ENCODE results near the gene APIP.
"Not testable (repeated sequence)": the region's sequence is repeated elsewhere in the genome, so short reads cannot be mapped to it uniquely, and the experiment has no call there.

Gene APIP

DNA sequence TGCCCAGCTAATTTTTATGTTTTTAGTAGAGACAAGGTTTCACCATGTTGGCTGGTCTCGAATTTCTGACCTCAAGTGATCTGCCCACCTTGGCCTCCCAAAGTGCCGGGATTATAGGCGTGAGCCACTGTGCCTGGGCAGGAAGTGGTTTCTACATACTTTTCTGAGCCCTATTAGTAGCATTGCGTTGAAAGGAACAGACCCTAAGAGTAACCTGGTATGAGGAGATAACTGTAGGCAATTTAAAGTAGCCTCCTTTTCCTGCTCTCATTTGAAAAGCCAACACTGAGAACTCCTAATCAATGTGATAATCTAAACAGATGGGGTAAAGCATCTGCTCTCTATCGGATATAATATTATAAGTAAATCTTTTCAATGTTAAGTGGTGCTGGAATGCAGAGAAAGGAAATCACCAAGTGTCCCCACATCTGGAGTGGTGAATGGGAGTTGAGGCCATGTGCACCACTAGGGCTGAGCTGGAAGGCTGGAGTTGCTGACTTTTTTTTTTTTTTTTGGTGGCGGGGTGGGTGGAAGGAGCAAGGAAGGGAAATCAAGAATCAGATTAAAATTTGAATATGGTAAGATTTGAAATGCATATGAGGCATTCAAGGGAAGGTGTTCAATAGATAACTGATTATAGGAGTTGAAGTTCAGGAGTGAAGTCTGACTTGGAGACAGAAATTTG, 20.9 kb upstream of the APIP start:
- peaks cover 25% of the 10 kb centered on the region for H3K4me1 Mint-ChIP-seq (ENCODE audit: low read depth)
- peaks cover 12% of the 10 kb centered on the region for H3K36me3 Mint-ChIP-seq
- no peaks in the 10 kb centered on the region for H3K27me3 Mint-ChIP-seq
- no peak overlapping the region for H3K4me3 Mint-ChIP-seq
- no peak overlapping the region for H3K27ac Mint-ChIP-seq
- H3K9me3 Mint-ChIP-seq (ENCODE audit: low read depth), result no peaks in the 10 kb centered on the region

DNA sequence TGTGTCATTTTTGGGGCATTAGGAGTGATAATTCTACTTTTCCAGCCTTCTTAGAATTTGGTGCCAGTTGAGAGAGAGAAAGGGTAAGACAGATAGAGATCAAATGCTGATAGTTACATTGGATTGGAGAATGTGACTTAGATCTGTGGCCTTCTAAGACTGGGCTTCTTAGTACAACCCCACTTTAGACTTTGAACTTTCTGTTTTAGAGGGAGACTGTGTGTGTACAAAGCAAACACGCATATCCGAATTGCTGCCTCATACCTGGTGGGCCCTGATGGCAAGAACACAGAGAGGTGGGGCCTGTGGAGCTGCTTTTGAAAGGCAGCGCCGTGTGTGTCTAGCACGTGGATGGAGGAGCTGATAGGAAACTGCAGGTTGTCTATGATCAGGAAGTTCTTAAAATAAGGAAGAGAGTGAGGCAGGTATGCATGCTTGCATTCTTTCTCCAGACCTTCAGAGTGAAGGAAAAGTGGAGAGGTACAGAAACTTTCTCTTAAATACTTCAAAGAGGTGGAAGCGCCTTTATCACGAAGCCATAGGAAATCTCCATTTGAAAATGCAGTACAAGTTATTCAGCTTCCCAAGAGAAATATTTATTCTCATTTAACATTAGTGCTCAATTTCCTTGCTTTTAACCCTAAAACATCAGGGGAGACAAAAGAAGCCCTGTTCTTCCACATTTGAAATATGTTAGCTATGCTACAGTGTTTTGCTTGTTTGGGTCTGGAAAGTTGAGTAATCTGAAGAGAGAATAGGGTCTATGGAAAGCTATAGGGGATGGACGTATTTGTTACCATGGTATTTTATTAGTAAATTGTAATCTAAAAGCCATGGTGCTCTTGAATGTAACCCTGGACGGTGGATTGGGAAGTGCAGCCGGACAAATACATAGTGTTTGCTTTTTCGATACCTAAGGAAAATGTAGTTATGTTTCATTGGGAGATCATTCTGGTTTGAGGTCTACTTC, 13.9 kb upstream of the APIP start:
- no peak overlapping the region for H3K4me3 Mint-ChIP-seq
- no peaks in the 10 kb centered on the region for H3K27me3 Mint-ChIP-seq
- H3K4me1 Mint-ChIP-seq (ENCODE audit: low read depth), result peaks cover 33% of the 10 kb centered on the region
- H3K36me3 Mint-ChIP-seq, result peaks cover 3% of the 10 kb centered on the region
- H3K27ac Mint-ChIP-seq, result peak overlapping the region; percentile 55
- no peaks in the 10 kb centered on the region for H3K9me3 Mint-ChIP-seq (ENCODE audit: low read depth)

DNA sequence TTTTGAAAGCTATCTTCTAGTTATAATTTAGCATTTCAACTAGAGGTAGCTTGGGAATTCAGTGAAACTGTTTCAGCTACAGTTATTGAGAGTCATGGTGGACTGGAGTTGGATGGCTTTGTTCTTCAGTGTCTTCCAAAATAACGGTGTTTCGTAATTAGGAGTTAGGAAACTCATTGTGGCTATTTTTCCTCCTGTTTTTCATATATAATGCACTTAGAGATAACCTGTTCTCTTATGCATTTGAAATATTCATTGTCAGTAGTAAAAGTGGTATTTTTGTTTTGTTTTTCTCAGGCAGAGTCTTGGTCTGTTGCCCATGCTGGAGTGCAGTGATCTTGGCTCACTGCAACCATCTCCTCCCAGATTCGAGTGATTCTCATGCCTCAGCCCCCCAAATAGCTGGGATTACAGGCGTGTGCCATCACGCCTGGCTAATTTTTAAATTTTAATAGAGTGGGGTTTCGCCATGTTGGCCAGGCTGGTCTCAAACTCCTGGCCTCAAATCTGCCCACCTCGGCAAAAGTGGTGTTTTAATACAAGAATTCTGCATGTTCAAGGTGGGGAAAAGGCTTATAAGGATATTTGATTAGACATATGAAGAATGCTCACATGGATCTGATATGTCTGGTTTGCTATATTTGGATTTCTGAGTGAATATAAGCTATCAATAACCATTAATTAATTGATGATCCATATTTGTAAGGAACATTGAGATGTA, 12.9 kb upstream of the APIP start:
- peaks cover under 1% of the 10 kb centered on the region for H3K36me3 Mint-ChIP-seq
- no peak overlapping the region for H3K4me3 Mint-ChIP-seq
- H3K27me3 Mint-ChIP-seq, result no peaks in the 10 kb centered on the region
- peaks cover 32% of the 10 kb centered on the region for H3K4me1 Mint-ChIP-seq (ENCODE audit: low read depth)
- no peaks in the 10 kb centered on the region for H3K9me3 Mint-ChIP-seq (ENCODE audit: low read depth)
- H3K27ac Mint-ChIP-seq, result no peak overlapping the region

DNA sequence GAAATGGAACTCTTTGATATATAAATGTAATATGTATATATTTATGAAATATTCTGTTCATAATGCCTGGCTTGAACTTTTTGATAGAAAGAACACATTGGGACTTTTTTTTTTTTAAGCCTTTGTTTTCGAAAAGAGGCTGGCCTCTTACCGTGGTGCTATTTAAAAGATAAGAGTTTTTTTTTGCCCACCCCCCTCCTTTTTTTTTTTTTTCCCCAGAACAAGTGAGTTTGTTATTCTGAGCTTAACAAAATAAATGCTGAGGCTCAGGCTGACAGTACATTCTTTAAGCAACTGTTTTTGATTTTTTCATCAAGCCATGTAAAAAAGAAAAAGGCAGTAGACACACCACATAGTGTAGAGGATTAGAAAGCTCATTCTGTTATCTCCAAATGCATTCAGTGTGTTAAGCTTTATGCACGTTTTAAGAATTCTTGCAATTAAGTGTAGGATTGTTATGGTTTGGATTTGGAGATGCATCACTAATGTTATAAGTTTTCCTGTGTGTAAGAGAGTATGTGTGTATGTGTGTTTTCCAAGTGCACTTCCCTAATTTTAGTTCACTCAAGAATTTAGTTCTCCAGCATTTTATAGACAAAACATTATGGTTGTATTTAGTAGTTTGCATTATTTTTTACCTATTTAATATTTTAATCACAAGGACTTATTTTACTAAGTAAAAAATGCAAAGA, 12.2 kb upstream of the APIP start:
- no peaks in the 10 kb centered on the region for H3K9me3 Mint-ChIP-seq (ENCODE audit: low read depth)
- H3K4me3 Mint-ChIP-seq, result no peak overlapping the region
- no peaks in the 10 kb centered on the region for H3K27me3 Mint-ChIP-seq
- no peaks in the 10 kb centered on the region for H3K36me3 Mint-ChIP-seq
- no peak overlapping the region for H3K27ac Mint-ChIP-seq
- H3K4me1 Mint-ChIP-seq (ENCODE audit: low read depth), result peaks cover 30% of the 10 kb centered on the region

DNA sequence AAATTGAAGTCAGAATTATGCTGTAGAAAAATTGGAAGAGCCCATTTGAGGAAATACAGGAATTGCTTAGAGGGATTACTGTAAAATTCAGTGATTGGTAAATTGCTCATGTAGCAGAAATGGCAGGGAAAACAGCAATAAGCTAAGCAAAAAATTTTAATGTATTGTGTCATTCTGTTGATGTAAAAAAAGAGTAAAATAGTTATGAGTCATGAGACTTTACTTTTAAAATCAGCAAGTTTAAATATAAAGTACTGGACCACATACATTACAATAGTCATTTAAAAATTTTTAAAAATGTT, 10.6 kb upstream of the APIP start:
- Mint-ChIP-seq H3K4me3 (no peak overlapping the region), H3K27ac (no peak overlapping the region), H3K36me3 (no peaks in the 10 kb centered on the region), H3K27me3 (no peaks in the 10 kb centered on the region), H3K9me3 (ENCODE audit: low read depth) (no peaks in the 10 kb centered on the region), H3K4me1 (ENCODE audit: low read depth) (peaks cover 32% of the 10 kb centered on the region)

DNA sequence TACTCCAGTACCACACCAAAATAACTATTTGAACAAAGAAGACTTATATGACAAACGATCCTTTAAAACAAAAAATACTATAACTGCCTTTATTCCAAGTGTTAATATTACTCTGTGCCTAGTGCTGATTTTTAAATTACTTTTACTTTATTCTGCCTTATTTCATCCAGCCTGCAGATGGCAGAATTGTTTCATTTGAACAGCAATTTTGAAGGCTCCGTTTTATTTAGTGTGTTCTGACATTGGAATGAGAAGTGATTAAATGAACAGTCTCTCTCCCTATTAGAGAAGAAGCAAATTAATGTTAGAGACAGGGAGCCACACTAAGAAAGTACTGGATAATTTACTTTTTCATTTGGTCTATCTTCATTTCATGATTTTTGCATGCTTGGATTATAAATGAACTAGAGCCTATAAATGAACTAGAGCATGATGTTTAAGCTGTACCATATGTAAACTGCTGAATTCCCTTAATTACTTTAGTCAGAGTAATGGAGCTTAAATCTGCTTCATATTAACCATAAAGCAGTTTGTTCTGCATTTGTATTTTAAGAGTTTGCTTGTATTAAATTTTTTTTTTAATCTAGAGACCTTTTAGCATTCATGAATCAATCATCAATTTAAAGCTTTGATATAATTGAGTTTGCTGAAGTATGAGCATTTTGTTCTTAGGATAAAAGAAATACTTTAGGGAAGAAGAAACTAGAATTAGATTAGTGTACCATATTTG, 10.1 kb upstream of the APIP start:
- Mint-ChIP-seq H3K27me3 (no peaks in the 10 kb centered on the region), H3K4me3 (no peak overlapping the region), H3K36me3 (no peaks in the 10 kb centered on the region), H3K9me3 (ENCODE audit: low read depth) (no peaks in the 10 kb centered on the region), H3K4me1 (ENCODE audit: low read depth) (peaks cover 33% of the 10 kb centered on the region), H3K27ac (no peak overlapping the region)

DNA sequence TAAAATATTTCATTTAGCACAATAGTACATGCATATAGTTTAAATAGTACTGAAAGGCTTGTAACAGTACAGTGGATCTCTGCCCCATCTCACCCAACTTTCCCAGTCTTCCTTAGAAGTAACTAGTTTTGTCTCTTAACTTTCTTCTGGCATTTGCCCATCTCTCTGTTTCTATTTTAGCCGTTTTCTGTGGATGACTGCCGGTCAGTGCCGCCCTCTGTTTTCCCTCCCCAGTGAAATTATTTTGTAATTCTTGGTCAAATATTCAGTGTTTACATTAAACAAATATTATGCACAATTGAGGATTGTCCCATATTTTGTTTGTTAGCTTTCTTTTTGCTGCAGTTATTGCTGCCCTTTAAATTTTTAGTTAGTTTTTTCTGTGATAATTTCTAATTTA, 8.5 kb upstream of the APIP start:
- H3K4me1 Mint-ChIP-seq (ENCODE audit: low read depth), result peaks cover 29% of the 10 kb centered on the region
- no peaks in the 10 kb centered on the region for H3K9me3 Mint-ChIP-seq (ENCODE audit: low read depth)
- H3K27me3 Mint-ChIP-seq, result no peaks in the 10 kb centered on the region
- no peaks in the 10 kb centered on the region for H3K36me3 Mint-ChIP-seq
- H3K27ac Mint-ChIP-seq, result peak overlapping the region; percentile 13
- H3K4me3 Mint-ChIP-seq, result no peak overlapping the region

DNA sequence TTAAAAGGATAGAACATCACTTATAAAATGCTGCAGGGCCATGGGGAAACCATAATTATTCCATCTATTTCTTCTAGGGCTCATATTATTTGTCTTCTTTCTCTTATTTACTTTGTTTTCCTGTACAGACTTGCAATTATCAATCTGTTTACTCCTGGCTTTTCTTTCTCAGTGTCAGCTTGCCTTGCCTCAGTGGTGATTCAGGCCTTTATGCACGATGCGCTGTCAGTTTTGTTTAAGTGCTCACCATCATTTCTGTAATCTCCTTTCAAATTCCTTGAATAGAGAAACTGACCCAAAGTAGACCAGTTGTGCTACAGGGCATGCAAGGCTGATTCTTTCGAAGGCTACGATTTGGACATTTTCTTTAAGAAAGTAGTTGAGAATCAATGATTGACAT, 5.0 kb upstream of the APIP start:
- Mint-ChIP-seq H3K27ac (peak overlapping the region; percentile 67), H3K27me3 (no peaks in the 10 kb centered on the region), H3K9me3 (ENCODE audit: low read depth) (no peaks in the 10 kb centered on the region), H3K4me1 (ENCODE audit: low read depth) (peaks cover 25% of the 10 kb centered on the region), H3K4me3 (no peak overlapping the region), H3K36me3 (no peaks in the 10 kb centered on the region)

DNA sequence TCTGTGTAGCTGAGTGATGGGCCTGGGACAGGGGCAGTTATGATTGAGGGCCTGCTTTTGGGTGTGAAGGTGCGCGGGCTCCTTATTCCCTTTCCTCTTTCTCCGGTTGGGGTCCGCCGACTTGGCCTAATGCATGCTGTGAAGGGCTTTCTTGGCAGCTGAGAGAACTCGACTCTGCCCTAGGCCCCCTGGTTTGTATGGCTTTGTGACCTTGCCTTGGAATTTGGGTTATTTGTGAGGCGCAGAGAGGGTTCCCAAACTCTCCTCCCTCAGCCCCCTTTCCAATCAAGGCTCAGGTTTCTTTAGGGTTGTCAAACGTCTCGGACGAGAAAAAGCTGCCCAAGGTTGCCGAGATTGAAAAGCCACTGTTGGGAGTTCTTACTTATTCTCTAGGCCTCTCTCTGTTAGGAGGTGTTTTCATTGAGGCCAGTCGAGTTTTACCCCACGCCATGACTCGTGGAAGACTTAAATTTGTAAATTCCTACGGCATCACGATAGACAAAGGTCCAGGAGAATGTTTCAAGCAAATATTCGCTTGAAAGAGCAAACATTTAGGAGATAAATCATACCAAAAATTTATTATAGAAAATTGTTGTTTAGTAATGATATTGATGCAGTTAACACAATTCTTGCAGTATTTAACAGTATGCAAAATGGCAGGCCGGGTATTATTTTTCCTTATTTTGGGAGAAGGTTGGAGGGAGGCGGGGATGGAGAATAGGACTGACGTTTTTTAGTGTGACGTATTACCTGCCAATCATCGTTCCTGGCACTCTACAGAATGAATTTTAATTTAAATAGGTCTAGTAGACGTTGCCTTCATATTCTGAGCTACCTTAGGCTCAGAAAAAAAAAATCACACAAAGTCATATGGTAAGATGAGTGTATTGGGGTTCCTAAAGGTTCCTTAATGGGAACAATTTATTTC, 928 bp upstream of the APIP start:
- H3K27ac Mint-ChIP-seq, result peak overlapping the region; percentile 95
- peak overlapping the region; percentile 97 for H3K4me3 Mint-ChIP-seq
- peaks cover 5% of the 10 kb centered on the region for H3K36me3 Mint-ChIP-seq
- H3K27me3 Mint-ChIP-seq, result no peaks in the 10 kb centered on the region
- H3K9me3 Mint-ChIP-seq (ENCODE audit: low read depth), result no peaks in the 10 kb centered on the region
- H3K4me1 Mint-ChIP-seq (ENCODE audit: low read depth), result peaks cover 49% of the 10 kb centered on the region

DNA sequence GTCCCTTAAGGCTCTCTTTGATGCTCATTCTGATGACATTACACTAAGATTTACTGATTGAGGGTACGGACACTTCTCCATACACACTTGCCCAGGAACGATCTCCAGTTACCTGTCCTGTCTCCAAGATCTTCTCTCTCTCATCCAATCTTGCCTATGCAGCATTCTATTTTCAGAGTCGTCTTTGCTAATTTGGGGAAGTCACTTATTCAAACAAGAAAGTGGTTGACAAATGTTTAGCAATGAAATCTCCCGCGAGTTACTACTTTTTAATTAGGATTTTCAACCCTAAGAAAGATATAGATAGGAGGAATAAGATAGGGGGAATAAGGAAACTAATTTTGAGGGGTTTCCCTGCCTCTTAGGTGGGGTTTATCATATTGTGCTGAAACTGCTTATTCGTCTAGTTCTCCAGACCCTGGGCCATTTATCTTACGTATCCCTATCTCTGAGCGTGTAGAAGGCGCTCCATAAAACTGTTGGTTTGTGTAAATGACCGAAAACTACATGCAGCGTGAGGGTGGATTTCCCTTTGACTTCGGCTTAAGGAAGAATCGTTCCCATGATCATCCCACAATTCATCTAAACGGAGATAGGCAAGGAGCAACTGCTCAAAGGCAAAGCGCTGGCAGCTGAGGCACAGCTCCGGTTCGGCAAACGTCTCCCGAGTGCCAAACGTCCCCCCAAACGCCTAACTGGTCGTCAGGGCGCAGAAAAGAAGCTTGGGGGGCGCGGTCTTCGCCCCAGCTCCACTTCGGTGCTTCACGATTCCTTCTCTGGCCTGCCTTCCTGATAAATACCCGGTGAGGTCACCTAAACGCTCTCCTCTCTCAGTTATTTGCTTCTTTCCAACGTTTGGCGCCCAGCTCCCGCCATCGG, 804 bp downstream of the APIP start:
- Mint-ChIP-seq H3K27ac (peak overlapping the region; percentile 95), H3K4me1 (ENCODE audit: low read depth) (peaks cover 44% of the 10 kb centered on the region), H3K36me3 (peaks cover 5% of the 10 kb centered on the region), H3K9me3 (ENCODE audit: low read depth) (no peaks in the 10 kb centered on the region), H3K27me3 (no peaks in the 10 kb centered on the region), H3K4me3 (peak overlapping the region; percentile 97)

DNA sequence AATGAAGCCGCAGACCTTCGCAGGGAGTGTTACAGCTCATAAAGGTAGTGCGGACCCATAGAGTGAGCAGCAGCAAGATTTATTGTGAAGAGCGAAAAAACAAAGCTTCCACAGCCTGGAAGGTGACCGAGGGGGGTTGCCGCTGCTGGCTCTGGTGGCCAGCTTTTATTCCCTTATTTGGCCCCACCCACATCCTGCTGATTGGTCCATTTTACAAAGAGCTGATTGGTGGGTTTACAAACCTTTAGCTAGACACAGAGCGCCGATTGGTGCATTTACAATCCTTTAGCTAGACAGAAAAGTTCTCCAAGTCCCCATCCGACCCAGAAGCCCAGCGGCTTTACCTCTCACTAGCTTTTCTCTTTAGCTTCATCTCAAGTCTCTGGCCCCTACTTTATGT, 2.6 kb downstream of the APIP start:
- peaks cover 40% of the 10 kb centered on the region for H3K4me1 Mint-ChIP-seq (ENCODE audit: low read depth)
- not testable (repeated sequence) for H3K27me3 Mint-ChIP-seq; H3K4me3 Mint-ChIP-seq; H3K9me3 Mint-ChIP-seq (ENCODE audit: low read depth); H3K36me3 Mint-ChIP-seq; H3K27ac Mint-ChIP-seq

DNA sequence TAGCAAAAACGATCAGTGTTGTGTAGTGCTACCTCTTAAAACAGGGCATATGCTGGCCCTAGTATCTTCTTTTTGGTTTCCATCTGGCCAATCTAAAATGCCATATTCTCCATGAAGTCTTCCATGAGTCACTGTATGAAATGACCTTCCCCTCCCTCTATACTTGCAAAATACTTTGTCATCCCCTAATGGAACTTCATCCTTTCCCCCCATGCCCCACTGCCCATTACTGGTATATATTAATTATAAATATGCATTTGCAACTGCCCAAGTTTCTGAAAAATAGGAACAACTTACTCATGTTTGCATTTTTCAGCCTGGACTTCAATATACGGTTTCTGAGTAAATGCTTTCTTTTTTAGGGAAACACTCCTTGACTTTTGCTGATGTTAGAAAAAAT, 4.5 kb downstream of the APIP start:
- H3K27me3 Mint-ChIP-seq, result no peaks in the 10 kb centered on the region
- H3K4me1 Mint-ChIP-seq (ENCODE audit: low read depth), result peaks cover 26% of the 10 kb centered on the region
- H3K9me3 Mint-ChIP-seq (ENCODE audit: low read depth), result no peaks in the 10 kb centered on the region
- peaks cover 5% of the 10 kb centered on the region for H3K36me3 Mint-ChIP-seq
- H3K27ac Mint-ChIP-seq, result no peak overlapping the region
- H3K4me3 Mint-ChIP-seq, result no peak overlapping the region

DNA sequence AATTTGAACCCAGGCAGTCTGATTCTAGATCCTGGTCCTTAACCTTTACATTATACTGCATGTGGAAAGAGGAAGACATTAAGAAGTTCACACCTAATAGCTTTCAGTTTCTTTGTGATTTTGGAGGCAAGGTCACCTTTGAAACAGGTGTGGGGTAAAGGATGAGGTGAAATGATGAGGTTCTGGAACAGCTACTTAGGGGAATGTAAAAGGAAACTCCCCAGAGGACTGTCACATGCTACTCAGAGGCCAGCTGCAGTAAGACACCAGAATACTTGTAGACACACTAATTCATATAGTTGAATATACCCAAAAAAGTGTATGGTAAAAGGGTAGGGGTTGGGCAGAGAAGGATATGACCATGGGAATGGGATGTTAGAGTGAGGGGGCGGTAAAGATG, 5.4 kb downstream of the APIP start:
- Mint-ChIP-seq H3K9me3 (ENCODE audit: low read depth) (no peaks in the 10 kb centered on the region), H3K4me1 (ENCODE audit: low read depth) (peaks cover 26% of the 10 kb centered on the region), H3K27me3 (no peaks in the 10 kb centered on the region), H3K4me3 (no peak overlapping the region), H3K27ac (no peak overlapping the region), H3K36me3 (peaks cover 10% of the 10 kb centered on the region)
